COLO668 (cell line): ENCODE data around the gene TCF3.

ENCODE experiments used
- DNase-seq: peaks from one replicate; lab custom pipeline; 2025; ENCODE audit not compliant: unreplicated experiment; lab: John Stamatoyannopoulos, UW

Gene TCF3

GRCh38 chr19:1567116-1567847 lies 85.1 kb downstream of the TCF3 start:
- DNase-seq: peak; percentile 46

GRCh38 chr19:1566392-1567115 lies 85.9 kb downstream of the TCF3 start:
- peak; percentile 24 for DNase-seq

DNA sequence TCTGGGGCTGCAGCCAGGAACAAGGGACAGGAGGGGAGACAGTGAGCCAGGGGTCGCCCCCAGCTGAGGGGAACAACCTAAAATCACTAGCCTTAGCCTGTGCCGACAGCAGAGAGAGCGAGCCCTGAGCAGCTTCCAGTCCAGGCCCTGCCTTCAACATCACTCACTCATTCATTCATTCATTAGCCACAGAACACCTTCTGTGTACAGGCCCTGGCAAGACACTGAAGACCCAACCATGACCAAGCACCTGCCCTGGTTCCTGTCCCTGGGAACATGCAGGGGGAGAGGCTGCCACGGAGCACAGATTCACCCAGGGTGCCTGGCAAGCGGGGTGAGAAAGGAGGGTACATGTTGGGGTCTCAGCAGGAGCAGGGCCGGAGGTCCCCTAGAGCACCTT lies 89.2 kb downstream of the TCF3 start:
- no peak for DNase-seq

- no peak for DNase-seq
Measured at GRCh38 chr19:1561236-1561842, 91.1 kb downstream of the TCF3 start.

- no peak for DNase-seq
Measured at GRCh38 chr19:1560286-1560882, 92.0 kb downstream of the TCF3 start.
